ENCODE measurements around the gene IFNA17.
"Not testable (repeated sequence)": the region's sequence is repeated elsewhere in the genome, so short reads cannot be mapped to it uniquely, and the experiment has no call there.

Gene IFNA17

GRCh38 chr9:21210782-21211181 lies 17.2 kb downstream of the IFNA17 start:
- not testable (repeated sequence) for DNase-seq

- DNase-seq, result no peak
These were observed 17.7 kb downstream of the IFNA17 start for GRCh38 chr9:21210311-21210710.

- not testable (repeated sequence) for DNase-seq
These were observed 21.0 kb downstream of the IFNA17 start, which contains the start of gene IFNA10 for GRCh38 chr9:21207043-21207442. TSS of gene IFNA10 (minus strand) at chr9:21207143. CDS start at chr9:21207097, 46 bp downstream.

DNA sequence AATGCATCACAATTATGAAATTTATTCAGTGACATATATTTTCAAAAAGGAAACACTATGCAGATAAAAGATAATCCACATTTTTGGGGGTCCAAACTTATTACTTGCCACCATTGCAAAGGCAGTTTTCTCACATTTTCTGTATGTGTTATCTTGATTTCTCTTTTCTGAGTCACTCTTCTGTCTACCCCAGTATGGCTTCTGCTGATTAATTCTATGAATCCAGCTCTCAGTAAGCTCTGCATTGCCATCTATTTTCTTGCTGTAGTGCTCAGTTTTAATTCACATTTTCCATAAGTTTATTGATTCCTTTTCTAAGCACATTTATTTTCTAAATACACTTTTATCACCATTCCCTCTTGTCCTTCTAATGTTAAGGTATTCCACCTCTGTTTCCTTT lies 22.8 kb downstream of the IFNA17 start:
- DNase-seq, result no peak

DNA sequence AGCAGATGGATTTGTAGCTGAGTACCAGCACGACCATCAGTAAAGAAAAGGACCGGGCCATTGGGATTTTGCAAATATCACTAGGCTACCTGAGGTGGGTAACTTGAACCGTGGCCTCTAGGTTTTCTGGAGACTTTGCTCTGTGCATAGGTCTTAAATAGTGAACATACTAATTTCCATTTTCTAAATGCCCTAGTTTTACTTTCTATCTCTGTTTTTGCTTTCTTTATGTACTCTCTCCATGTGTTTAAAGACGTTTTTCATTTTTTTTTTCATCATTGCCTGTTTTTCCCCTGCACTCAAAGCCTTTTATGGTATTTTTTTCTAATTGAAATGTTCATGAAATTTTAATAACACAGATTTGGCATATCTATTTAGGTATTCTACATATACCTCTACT lies 25.9 kb downstream of the IFNA17 start, which contains the start of gene IFNA7:
TSS of gene IFNA7 (minus strand) at position 101 of the 400 bp plus-strand sequence. CDS start at position 61, 40 bp downstream.
- not testable (repeated sequence) for DNase-seq

- DNase-seq, result peak in 5 of 58 donors; percentile 1 to 25 (median 4)
These were observed 32.9 kb downstream of the IFNA17 start for GRCh38 chr9:21194867-21195776.

- DNase-seq, result not testable (repeated sequence)
These were observed 40.5 kb downstream of the IFNA17 start, which contains the start of gene IFNA4 for GRCh38 chr9:21187487-21187886. TSS of gene IFNA4 (minus strand) at chr9:21187587. CDS start at chr9:21187531, 56 bp downstream.

- peak in 1 of 58 donors; percentile 2 for DNase-seq
These were observed 44.9 kb downstream of the IFNA17 start for GRCh38 chr9:21182810-21183736.

Measured in anterior cingulate cortex (tissue), 58 donors.